GM12892 (cell line): ENCODE results near the gene GABPA.

Experiments
- POLR2A ChIP-seq: IDR thresholded peaks from 2 replicates; pipeline ENCODE4 v1.6.1; 2011; ENCODE audit warnings: low read depth, low read length, control low read depth
- POLR2AphosphoS5 ChIP-seq: IDR thresholded peaks from 2 replicates; pipeline ENCODE4 v1.6.1; 2011; ENCODE audit warnings: low read depth, low read length, control low read depth

DNA sequence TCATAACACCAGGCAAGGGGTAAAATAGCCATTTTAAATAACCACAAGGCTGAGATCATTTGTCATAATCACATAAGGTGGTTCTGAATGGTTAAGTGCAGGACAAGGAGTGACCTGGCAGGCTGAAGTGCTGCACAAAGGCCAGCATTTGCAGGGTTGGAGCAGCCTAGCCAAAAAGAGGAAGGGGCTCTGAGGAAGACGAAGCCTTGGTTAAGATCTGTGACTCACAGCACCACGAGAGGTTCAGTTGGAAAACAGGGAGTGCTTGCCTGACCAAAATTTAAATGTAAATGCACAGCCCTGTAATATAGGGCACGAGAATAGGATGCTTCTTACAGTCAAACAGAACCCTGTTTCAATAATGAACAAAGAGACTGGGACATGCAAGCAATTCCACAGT lies 12.1 kb upstream of the GABPA start:
- TF ChIP-seq POLR2A, result no peak
- TF ChIP-seq POLR2AphosphoS5, result no peak
